Mesendoderm (in vitro differentiated cells): Measurements from ENCODE around the gene TSKU.
A peak's percentile ranks its signal among the peaks of the same experiment; 100 is the strongest.

Source experiments
- DNase-seq: peaks from one replicate; pipeline ENCODE4 v3.0.0; 2013
- H2AK5ac ChIP-seq: 2 replicates; pipeline ENCODE4 v1.6.1; 2013; ENCODE audit warnings: low read length, inconsistent platforms
- H2BK120ac ChIP-seq: 2 replicates; pipeline ENCODE4 v1.6.1; 2013; ENCODE audit warnings: low read depth, mild to moderate bottlenecking, low read length, moderate library complexity, mixed read lengths
- H2BK15ac ChIP-seq: replicated peaks from 2 replicates; pipeline ENCODE4 v1.6.1; 2013; ENCODE audit warnings: low read depth, mild to moderate bottlenecking, moderate library complexity
- H2BK5ac ChIP-seq: 2 replicates; pipeline ENCODE4 v1.6.1; 2013; ENCODE audit warnings: low read length, inconsistent platforms
- H3K18ac ChIP-seq: 2 replicates; pipeline ENCODE4 v1.6.1; 2013; ENCODE audit warnings: mild to moderate bottlenecking, low read length, mixed read lengths
- H3K23ac ChIP-seq: one replicate; pipeline ENCODE4 v1.6.1; 2013; ENCODE audit warnings: low read length
- H3K27ac ChIP-seq: 2 replicates; pipeline ENCODE4 v1.5.1; 2013; ENCODE audit warnings: low read depth, mild to moderate bottlenecking, inconsistent platforms, low read length, moderate library complexity
- H3K27me3 ChIP-seq: 2 replicates; pipeline ENCODE4 v1.6.1; 2013; ENCODE audit warnings: low read length, control low read depth, mild to moderate bottlenecking, inconsistent platforms; ENCODE audit not compliant: insufficient read depth, poor library complexity
- H3K36me3 ChIP-seq: 2 replicates; pipeline ENCODE4 v1.6.1; 2013; ENCODE audit warnings: low read length, inconsistent platforms; ENCODE audit not compliant: control insufficient read depth, insufficient read depth
- H3K4ac ChIP-seq: one replicate; pipeline ENCODE4 v1.6.1; 2013; ENCODE audit warnings: low read depth, mild to moderate bottlenecking, low read length, moderate library complexity
- H3K4me1 ChIP-seq: 2 replicates; pipeline ENCODE4 v1.6.1; 2013; ENCODE audit warnings: low read depth, low read length, inconsistent platforms; ENCODE audit not compliant: control insufficient read depth
- H3K4me2 ChIP-seq: 2 replicates; pipeline ENCODE4 v1.6.1; 2013; ENCODE audit warnings: low read length
- H3K4me3 ChIP-seq: 2 replicates; pipeline ENCODE4 v1.5.1; 2013; ENCODE audit warnings: mild to moderate bottlenecking, low read length
- H3K56ac ChIP-seq: one replicate; pipeline ENCODE4 v1.6.1; 2013; ENCODE audit warnings: low read length
- H3K79me1 ChIP-seq: 2 replicates; pipeline ENCODE4 v1.6.1; 2013; ENCODE audit warnings: low read length, inconsistent platforms
- H3K79me2 ChIP-seq: 2 replicates; pipeline ENCODE4 v1.6.1; 2013; ENCODE audit warnings: mild to moderate bottlenecking, low read length; ENCODE audit not compliant: control insufficient read depth, insufficient read depth
- H3K9ac ChIP-seq: 2 replicates; pipeline ENCODE4 v1.6.1; 2013; ENCODE audit warnings: low read length, inconsistent platforms
- H4K5ac ChIP-seq: one replicate; pipeline ENCODE4 v1.6.1; 2013; ENCODE audit warnings: low read length
- H4K8ac ChIP-seq: one replicate; pipeline ENCODE4 v1.6.1; 2013; ENCODE audit warnings: low read depth, mild to moderate bottlenecking, control low read depth, low read length, moderate library complexity
- WGBS: extraction: QIAGEN DNeasy Blood & Tissue Kit; methylation state at CpG from one replicate; pipeline ENCODE4 v1.1.7; 2013; ENCODE audit warnings: low lambda C conversion rate, missing lambda C conversion rate; ENCODE audit not compliant: insufficient coverage; ENCODE audit errors: extremely low coverage; 5-methylcytosine and 5-hydroxymethylcytosine counted together

The TSKU gene

GRCh38 chr11:76781807-76782530 is 1.2 kb upstream of the TSKU start:
- H2AK5ac ChIP-seq, result peak overlapping the region; percentile 84
- peak overlapping the region; percentile 1 for H4K8ac ChIP-seq
- peak overlapping the region; percentile 89 for H3K9ac ChIP-seq
- no peak overlapping the region for H2BK15ac ChIP-seq
- H3K4ac ChIP-seq, result peak overlapping the region; percentile 90
- H3K27me3 ChIP-seq, result no peaks in the 10 kb centered on the region
- peaks cover 39% of the 10 kb centered on the region for H3K79me2 ChIP-seq
- H3K4me3 ChIP-seq, result peak overlapping the region; percentile 59
- no CpG with 5 or more reads among the region's 5 CpGs for WGBS
- H3K27ac ChIP-seq, result peak overlapping the region; percentile 79
- peak overlapping the region; percentile 86 for H2BK5ac ChIP-seq
- peak overlapping the region; percentile 26 for H4K5ac ChIP-seq
- H3K4me2 ChIP-seq, result peak overlapping the region; percentile 75
- H3K18ac ChIP-seq, result peak overlapping the region; percentile 97
- no peaks in the 10 kb centered on the region for H3K36me3 ChIP-seq
- H2BK120ac ChIP-seq, result peak overlapping the region; percentile 17
- DNase-seq, result no peak
- H3K56ac ChIP-seq, result peak overlapping the region; percentile 91
- H3K23ac ChIP-seq, result no peak overlapping the region
- peaks cover 2% of the 10 kb centered on the region for H3K79me1 ChIP-seq
- peaks cover 24% of the 10 kb centered on the region for H3K4me1 ChIP-seq

DNA sequence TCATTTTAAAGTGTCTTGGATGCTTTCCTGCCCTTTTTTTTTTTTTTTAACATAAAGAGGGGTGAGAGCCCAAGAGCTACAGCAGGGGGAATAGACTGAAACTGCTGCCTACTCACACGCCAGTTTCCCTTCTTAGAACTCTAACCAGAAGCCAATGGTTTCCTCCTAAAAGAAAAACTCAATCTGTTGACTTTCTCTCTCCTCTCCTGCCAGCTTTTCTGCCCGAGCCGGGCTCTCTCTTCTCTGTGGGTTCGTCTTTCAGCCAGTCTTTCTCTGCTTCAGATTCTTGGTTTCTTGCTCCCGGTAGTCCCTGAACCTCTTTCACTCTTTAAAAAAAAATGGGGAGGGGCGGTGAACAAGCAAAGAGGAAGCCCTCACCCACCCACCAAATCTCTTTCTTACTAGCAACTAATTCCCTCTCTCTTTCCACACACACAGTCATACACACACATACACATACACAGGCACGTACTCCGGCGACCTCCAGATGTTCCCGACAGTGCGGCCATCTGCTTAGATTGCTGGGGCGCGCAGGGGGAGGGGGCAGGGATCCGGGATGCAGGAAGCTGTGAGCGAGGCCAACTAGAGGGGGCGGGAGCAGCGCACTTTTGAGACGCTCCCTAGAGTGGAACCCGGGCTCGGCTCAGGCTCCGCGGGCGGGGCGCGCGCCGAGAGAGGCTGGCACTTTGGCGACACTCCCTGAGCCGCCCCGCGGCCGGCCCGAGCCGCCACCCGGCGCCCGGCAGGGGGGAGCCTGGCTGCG is 444 bp upstream of the TSKU start:
- Histone ChIP-seq H3K79me2 (peaks cover 46% of the 10 kb centered on the region), H3K4me1 (peaks cover 31% of the 10 kb centered on the region), H2BK120ac (peak overlapping the region; percentile 75), H3K27ac (peak overlapping the region; percentile 79), H3K27me3 (no peaks in the 10 kb centered on the region), H3K4ac (peak overlapping the region; percentile 90), H2AK5ac (peak overlapping the region; percentile 17), H3K9ac (peak overlapping the region; percentile 89), H2BK5ac (peak overlapping the region; percentile 86), H3K79me1 (peaks cover 2% of the 10 kb centered on the region), H4K8ac (peak overlapping the region; percentile 16), H3K4me2 (peak overlapping the region; percentile 75), H3K4me3 (peak overlapping the region; percentile 59), H4K5ac (peak overlapping the region; percentile 26), H2BK15ac (no peak overlapping the region), H3K36me3 (no peaks in the 10 kb centered on the region), H3K23ac (no peak overlapping the region), H3K56ac (peak overlapping the region; percentile 91), H3K18ac (peak overlapping the region; percentile 97)
- DNase-seq, result peak; percentile 98
- WGBS, result no CpG with 5 or more reads among the region's 38 CpGs

- peaks cover 44% of the 10 kb centered on the region for H3K4me1 ChIP-seq
Measured at GRCh38 chr11:76783896-76784813, 999 bp downstream of the TSKU start.

DNA sequence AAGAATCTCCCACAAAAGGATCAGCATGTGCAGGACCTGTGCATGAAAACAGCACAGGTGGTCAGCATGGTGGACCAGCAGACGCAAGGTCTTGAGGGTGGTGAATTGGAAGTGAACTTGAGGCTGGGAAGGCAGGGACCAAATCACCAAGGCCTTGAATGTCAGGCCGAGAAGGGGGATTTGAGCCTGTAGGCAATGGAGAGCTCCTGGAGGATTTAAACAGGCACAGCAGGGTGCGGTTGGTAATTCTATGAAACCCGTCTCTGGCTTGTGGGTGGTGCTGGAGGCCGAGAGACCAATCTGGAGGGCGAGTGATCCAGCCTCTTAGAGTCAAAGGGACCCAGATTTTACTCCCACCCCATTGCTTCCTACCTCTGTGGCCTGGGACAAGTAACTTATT is 2.4 kb downstream of the TSKU start:
- Histone ChIP-seq H3K79me1 (peaks cover 9% of the 10 kb centered on the region), H3K27ac (peak overlapping the region; percentile 93)

More at GRCh38 chr11:76783896-76784813, 999 bp downstream of the TSKU start:
- peak; percentile 96 for DNase-seq
- peaks cover 61% of the 10 kb centered on the region for H3K79me2 ChIP-seq
- peaks cover 7% of the 10 kb centered on the region for H3K79me1 ChIP-seq
- peak overlapping the region; percentile 85 for H2BK5ac ChIP-seq
- WGBS, result no CpG with 5 or more reads among the region's 65 CpGs
- peak overlapping the region; percentile 11 for H2BK120ac ChIP-seq
- H3K4ac ChIP-seq, result peak overlapping the region; percentile 99
- H3K27me3 ChIP-seq, result no peaks in the 10 kb centered on the region
- no peak overlapping the region for H4K5ac ChIP-seq
- peak overlapping the region; percentile 91 for H3K4me3 ChIP-seq
- H3K18ac ChIP-seq, result peak overlapping the region; percentile 98
- no peaks in the 10 kb centered on the region for H3K36me3 ChIP-seq
- H3K23ac ChIP-seq, result peak overlapping the region; percentile 92
- peak overlapping the region; percentile 97 for H3K27ac ChIP-seq
- H3K9ac ChIP-seq, result peak overlapping the region; percentile 99
- H4K8ac ChIP-seq, result peak overlapping the region; percentile 16
- H3K56ac ChIP-seq, result peak overlapping the region; percentile 100
- H2BK15ac ChIP-seq, result no peak overlapping the region
- H2AK5ac ChIP-seq, result peak overlapping the region; percentile 20
- peak overlapping the region; percentile 96 for H3K4me2 ChIP-seq

GRCh38 chr11:76786016-76786415 is 2.9 kb downstream of the TSKU start:
- no peak overlapping the region for H2AK5ac ChIP-seq
- no peak overlapping the region for H2BK15ac ChIP-seq
- H3K18ac ChIP-seq, result peak overlapping the region; percentile 19
- H3K27me3 ChIP-seq, result no peaks in the 10 kb centered on the region
- no peak overlapping the region for H3K23ac ChIP-seq
- peaks cover 40% of the 10 kb centered on the region for H3K4me1 ChIP-seq
- H4K5ac ChIP-seq, result no peak overlapping the region
- H2BK120ac ChIP-seq, result no peak overlapping the region
- H3K4me3 ChIP-seq, result no peak overlapping the region
- WGBS, result no CpG with 5 or more reads among the region's 6 CpGs
- H4K8ac ChIP-seq, result no peak overlapping the region
- H3K27ac ChIP-seq, result no peak overlapping the region
- no peak for DNase-seq
- no peak overlapping the region for H3K4ac ChIP-seq
- peak overlapping the region; percentile 5 for H3K4me2 ChIP-seq
- H3K79me2 ChIP-seq, result peaks cover 77% of the 10 kb centered on the region
- H3K9ac ChIP-seq, result peak overlapping the region; percentile 95
- no peak overlapping the region for H2BK5ac ChIP-seq
- peaks cover 9% of the 10 kb centered on the region for H3K79me1 ChIP-seq
- H3K56ac ChIP-seq, result peak overlapping the region; percentile 75
- no peaks in the 10 kb centered on the region for H3K36me3 ChIP-seq

More for the DNA sequence above, 2.4 kb downstream of the TSKU start:
- no CpG with 5 or more reads among the region's 6 CpGs for WGBS
- H3K4me2 ChIP-seq, result peak overlapping the region; percentile 96
- H3K27me3 ChIP-seq, result no peaks in the 10 kb centered on the region
- peak overlapping the region; percentile 100 for H3K56ac ChIP-seq
- H4K8ac ChIP-seq, result peak overlapping the region; percentile 76
- H3K4me1 ChIP-seq, result peaks cover 44% of the 10 kb centered on the region
- H2BK120ac ChIP-seq, result no peak overlapping the region
- peak overlapping the region; percentile 96 for H3K18ac ChIP-seq
- H2BK15ac ChIP-seq, result no peak overlapping the region
- H3K23ac ChIP-seq, result peak overlapping the region; percentile 54
- DNase-seq, result peak; percentile 79
- peak overlapping the region; percentile 24 for H3K4me3 ChIP-seq
- H3K36me3 ChIP-seq, result no peaks in the 10 kb centered on the region
- peak overlapping the region; percentile 60 for H3K4ac ChIP-seq
- H3K79me2 ChIP-seq, result peaks cover 73% of the 10 kb centered on the region
- peak overlapping the region; percentile 95 for H3K9ac ChIP-seq
- H2BK5ac ChIP-seq, result peak overlapping the region; percentile 45
- H4K5ac ChIP-seq, result no peak overlapping the region
- peak overlapping the region; percentile 89 for H2AK5ac ChIP-seq
